ENCODE measurements around the gene MXI1. TPM values are rescaled to one million over a fixed set of nuclear protein-coding genes. Genes with fewer than 3 reads are reported as not detected.
A peak's percentile ranks its signal among the peaks of the same experiment; 100 is the strongest.

MXI1 gene
- total and polyA plus RNA-seq, 7 donors: 52.2 to 148 (median 92.0) TPM

DNA sequence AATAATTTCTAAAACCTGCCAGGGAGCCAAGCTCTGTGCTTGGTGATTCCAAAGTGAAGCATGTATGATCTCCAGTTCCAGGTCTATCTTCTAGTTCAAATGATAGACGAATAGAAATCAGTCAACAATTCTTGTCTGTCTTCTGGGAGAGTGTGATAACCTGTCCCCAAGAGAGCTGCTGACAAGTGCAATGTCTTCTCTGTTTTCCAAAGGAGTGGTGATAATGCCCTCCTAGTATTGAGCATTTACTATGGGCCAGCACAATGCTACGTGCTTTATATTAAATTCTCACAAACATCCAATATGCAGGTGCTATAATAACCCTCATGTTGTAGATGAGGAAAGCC, 10.2 kb downstream of the MXI1 start:
- Histone ChIP-seq H3K4me3 (no peak overlapping the region), H3K4me1 (peaks cover 0 to 64% (median 51%) of the 10 kb centered on the region in 4 donors), H3K27ac (peak overlapping the region in 3 of 4 donors; percentile 38 to 97 (median 39)), H3K27me3 (no peaks in the 10 kb centered on the region), H3K9me3 (no peaks in the 10 kb centered on the region), H3K36me3 (no peaks in the 10 kb centered on the region)
- TF ChIP-seq POLR2A (IDR thresholded peaks at IDR 0.05) (no peak), EP300 (IDR thresholded peaks at IDR 0.05) (no peak)
- TF ChIP-seq, protein P1, sequence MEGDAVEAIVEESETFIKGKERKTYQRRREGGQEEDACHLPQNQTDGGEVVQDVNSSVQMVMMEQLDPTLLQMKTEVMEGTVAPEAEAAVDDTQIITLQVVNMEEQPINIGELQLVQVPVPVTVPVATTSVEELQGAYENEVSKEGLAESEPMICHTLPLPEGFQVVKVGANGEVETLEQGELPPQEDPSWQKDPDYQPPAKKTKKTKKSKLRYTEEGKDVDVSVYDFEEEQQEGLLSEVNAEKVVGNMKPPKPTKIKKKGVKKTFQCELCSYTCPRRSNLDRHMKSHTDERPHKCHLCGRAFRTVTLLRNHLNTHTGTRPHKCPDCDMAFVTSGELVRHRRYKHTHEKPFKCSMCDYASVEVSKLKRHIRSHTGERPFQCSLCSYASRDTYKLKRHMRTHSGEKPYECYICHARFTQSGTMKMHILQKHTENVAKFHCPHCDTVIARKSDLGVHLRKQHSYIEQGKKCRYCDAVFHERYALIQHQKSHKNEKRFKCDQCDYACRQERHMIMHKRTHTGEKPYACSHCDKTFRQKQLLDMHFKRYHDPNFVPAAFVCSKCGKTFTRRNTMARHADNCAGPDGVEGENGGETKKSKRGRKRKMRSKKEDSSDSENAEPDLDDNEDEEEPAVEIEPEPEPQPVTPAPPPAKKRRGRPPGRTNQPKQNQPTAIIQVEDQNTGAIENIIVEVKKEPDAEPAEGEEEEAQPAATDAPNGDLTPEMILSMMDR (IDR thresholded peaks at IDR 0.05): no peak
- no peak for DNase-seq
- WGBS, 2 donors: 93 to 95% methylated on average over 2 of the region's 2 CpGs
- intact Hi-C loops (cut with DNase I): no loop called here

DNA sequence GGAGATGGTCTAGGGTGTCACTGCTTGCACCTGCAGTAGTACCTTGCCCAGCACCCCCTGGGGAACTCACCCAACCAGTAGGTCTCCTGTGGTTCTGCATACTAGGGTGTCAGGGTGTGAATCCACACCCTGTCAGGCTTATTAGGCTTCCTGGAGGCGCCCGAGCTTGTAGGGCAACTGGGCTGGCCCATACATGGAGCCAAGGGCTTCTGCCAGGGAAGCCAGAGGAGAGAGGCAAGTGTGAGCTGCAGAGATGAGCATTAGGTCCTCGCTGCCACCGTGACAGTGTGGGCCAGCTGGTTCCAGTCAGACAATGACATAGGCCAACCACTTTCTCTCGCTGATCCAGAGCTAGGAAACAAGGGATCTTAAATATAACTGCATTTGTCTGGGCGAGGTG, 11.2 kb downstream of the MXI1 start:
- Histone ChIP-seq H3K4me1 (peaks cover 0 to 65% (median 52%) of the 10 kb centered on the region in 4 donors), H3K27ac (peak overlapping the region in 3 of 4 donors; percentile 2 to 92 (median 91)), H3K27me3 (no peaks in the 10 kb centered on the region), H3K9me3 (no peaks in the 10 kb centered on the region), H3K4me3 (no peak overlapping the region), H3K36me3 (no peaks in the 10 kb centered on the region)
- DNase-seq: no peak
- TF ChIP-seq POLR2AphosphoS5 (IDR thresholded peaks at IDR 0.05) (no peak), POLR2A (IDR thresholded peaks at IDR 0.05) (no peak), EP300 (IDR thresholded peaks at IDR 0.05) (no peak)
- TF ChIP-seq, protein P1 (IDR thresholded peaks at IDR 0.05): no peak
- WGBS, 2 donors: 64 to 79% methylated on average over 6 of the region's 6 CpGs
- intact Hi-C loops (cut with DNase I): no loop called here

DNA sequence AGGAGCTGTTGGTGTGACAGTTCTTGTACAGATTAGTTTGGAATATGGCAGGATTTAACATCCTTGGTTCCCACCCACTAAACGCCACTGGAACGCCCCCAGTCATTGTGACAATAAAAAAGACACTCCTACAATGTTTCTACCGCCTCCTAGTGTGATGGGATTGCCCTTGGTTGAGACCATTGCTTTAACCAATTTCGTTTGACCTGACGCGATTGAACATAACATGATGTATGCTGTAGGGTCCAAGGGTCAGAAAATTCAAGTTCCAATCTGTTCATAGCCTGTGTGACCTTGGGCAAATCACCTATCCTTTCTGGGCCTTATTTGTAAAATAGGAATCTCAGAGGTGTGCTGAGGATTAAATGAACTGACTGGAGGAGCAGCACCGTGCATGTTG, 12.5 kb downstream of the MXI1 start:
- Histone ChIP-seq H3K4me3 (no peak overlapping the region), H3K27me3 (no peaks in the 10 kb centered on the region), H3K36me3 (no peaks in the 10 kb centered on the region), H3K27ac (peak overlapping the region; percentile 81 to 92 (median 92)), H3K9me3 (no peaks in the 10 kb centered on the region), H3K4me1 (peaks cover 0 to 54% (median 44%) of the 10 kb centered on the region in 4 donors)
- DNase-seq: no peak
- WGBS, 2 donors: 47 to 84% methylated on average over 7 of the region's 7 CpGs
- intact Hi-C loops (cut with DNase I): loop anchor here (5.0 to 10.0 kb wide), 2 partner anchors 298 to 345 kb away; partner anchors contain the start of genes SMC3 and XPNPEP1
- no peak for TF ChIP-seq POLR2A (IDR thresholded peaks at IDR 0.05)
- no peak for TF ChIP-seq POLR2AphosphoS5 (IDR thresholded peaks at IDR 0.05)
- TF ChIP-seq, protein P1 (IDR thresholded peaks at IDR 0.05): no peak
- no peak for TF ChIP-seq EP300 (IDR thresholded peaks at IDR 0.05)

DNA sequence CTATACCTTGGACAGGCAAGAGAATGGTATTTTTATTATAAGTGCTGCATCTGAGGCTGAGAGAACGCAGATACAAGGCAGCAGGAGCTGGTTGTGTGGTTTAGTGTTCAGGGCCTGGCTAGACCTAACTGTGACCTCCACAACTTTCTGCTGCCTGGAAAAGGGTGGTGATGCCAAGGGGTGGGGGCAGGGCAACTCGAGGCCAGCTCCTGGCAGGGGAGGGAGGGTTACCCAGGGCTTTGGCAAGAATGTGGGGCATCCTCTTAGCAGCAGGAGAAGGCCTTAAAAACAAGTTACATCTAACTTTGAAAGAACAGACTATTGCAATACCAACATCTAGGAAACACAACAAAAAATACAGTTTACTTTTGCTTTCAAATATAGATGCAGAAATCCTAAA, 13.0 kb downstream of the MXI1 start:
- 59 to 77% methylated on average over 2 of the region's 2 CpGs for WGBS, 2 donors
- no peaks in the 10 kb centered on the region for H3K36me3 ChIP-seq

More for the DNA sequence above, 13.0 kb downstream of the MXI1 start:
- peaks cover 0 to 55% (median 46%) of the 10 kb centered on the region in 4 donors for H3K4me1 ChIP-seq
- DNase-seq: peak; percentile 74
- no peaks in the 10 kb centered on the region for H3K27me3 ChIP-seq
- no peaks in the 10 kb centered on the region for H3K9me3 ChIP-seq
- H3K27ac ChIP-seq: peak overlapping the region; percentile 81 to 92 (median 92)
- H3K4me3 ChIP-seq: no peak overlapping the region
- intact Hi-C loops (cut with DNase I): loop anchor here (5.0 to 10.0 kb wide), 2 partner anchors 298 to 344 kb away; partner anchors contain the start of genes SMC3 and XPNPEP1
- no peak for TF ChIP-seq EP300 (IDR thresholded peaks at IDR 0.05)
- TF ChIP-seq, protein P1 (IDR thresholded peaks at IDR 0.05): no peak
- no peak for TF ChIP-seq POLR2A (IDR thresholded peaks at IDR 0.05)

All from sigmoid colon (tissue), 7 donors.